Mucosa of descending colon (tissue), 3 donors: Measurements from ENCODE around the gene CRYM. TPM values are rescaled to one million over a fixed set of nuclear protein-coding genes. Genes with fewer than 3 reads are reported as not detected.
"Not testable (repeated sequence)": the region's sequence is repeated elsewhere in the genome, so short reads cannot be mapped to it uniquely, and the experiment has no call there.

Source experiments
- ATAC-seq: fragments of 200-7000 bp; cut with Tn5 transposase; one replicate; pipeline ENCODE4 v1.9.1; 2020; ENCODE audit warnings: mild to moderate bottlenecking, moderate library complexity
- DNase-seq, 3 donors: peaks; one replicate each; pipeline ENCODE4 v3.0.0-alpha.2; 2020
- H3K36me3 ChIP-seq: fragments of 200-600 bp; one replicate; pipeline ENCODE4 v1.8.0; 2021; ENCODE audit warnings: low read depth, mild to moderate bottlenecking
- H3K4me1 ChIP-seq: fragments of 200-600 bp; one replicate; pipeline ENCODE4 v1.8.0; 2021; ENCODE audit warnings: low read depth, mild to moderate bottlenecking
- H3K4me3 ChIP-seq: fragments of 200-600 bp; one replicate; pipeline ENCODE4 v1.8.0; 2021; ENCODE audit warnings: mild to moderate bottlenecking
- H3K9me3 ChIP-seq: fragments of 200-600 bp; one replicate; pipeline ENCODE4 v1.8.0; 2021; ENCODE audit warnings: mild to moderate bottlenecking
- intact Hi-C, 2 donors: fragments of 100-400 bp; cut with DNase I in 1 of 2; cut with micrococcal nuclease in 1 of 2; formaldehyde crosslinking; loops; one replicate each; pipeline versions ENCODE4 v1.11.0 to v1.11.1; 2022; cut with DNase I, micrococcal nuclease
- total RNA-seq, 3 donors: library from RNA; stranded (reverse); fragmentation: NEBNext Ultra II Directional in 2 of 3; extraction: Animal tissue kit (Norgen Biotek cat#: 25700) in 2 of 3; gene quantifications; one replicate each; pipeline versions ENCODE4 v1.2.1 to v1.2.4, GENCODE V29; 2021 to 2023
- TF ChIP-seq, protein P1 (sequence below): fragments of 200-600 bp; IDR thresholded peaks from one replicate; pipeline ENCODE4 v1.8.0; 2022; ENCODE audit warnings: antibody characterized with exemption, mild to moderate bottlenecking
- donor health status: DM: no; HTN: no; CAD: no; lungs with moderate emphysema.
- donor health status: DM: no; HTN: no; CAD: no.
- donor health status: DM: no; HTN: yes; CAD: no.

Gene CRYM
- total RNA-seq, 3 donors from 2014 or later = 5.6 to 14.1 (median 9.5) TPM

DNA sequence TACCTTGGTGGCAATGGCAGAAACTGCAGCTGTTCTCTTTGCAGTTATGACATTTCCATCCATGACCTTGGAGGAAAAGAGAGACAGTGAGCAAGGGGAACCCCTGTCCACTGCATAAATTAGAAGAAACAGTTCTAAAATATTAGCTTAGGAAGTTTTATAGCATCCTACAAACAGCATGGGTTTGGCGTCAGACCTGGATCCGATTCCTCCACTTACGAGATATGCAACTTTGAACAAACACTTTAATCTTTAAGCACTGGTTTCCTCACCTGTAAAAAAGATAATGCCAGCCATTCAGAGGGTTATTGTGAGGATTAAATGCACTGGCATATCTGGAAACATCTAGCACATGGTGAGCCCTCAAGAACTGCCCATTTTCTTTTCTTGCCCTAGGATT, 2.6 kb downstream of the CRYM start:
- H3K4me1 ChIP-seq = peaks cover 6% of the 10 kb centered on the region
- H3K9me3 ChIP-seq = no peaks in the 10 kb centered on the region
- TF ChIP-seq, protein P1, sequence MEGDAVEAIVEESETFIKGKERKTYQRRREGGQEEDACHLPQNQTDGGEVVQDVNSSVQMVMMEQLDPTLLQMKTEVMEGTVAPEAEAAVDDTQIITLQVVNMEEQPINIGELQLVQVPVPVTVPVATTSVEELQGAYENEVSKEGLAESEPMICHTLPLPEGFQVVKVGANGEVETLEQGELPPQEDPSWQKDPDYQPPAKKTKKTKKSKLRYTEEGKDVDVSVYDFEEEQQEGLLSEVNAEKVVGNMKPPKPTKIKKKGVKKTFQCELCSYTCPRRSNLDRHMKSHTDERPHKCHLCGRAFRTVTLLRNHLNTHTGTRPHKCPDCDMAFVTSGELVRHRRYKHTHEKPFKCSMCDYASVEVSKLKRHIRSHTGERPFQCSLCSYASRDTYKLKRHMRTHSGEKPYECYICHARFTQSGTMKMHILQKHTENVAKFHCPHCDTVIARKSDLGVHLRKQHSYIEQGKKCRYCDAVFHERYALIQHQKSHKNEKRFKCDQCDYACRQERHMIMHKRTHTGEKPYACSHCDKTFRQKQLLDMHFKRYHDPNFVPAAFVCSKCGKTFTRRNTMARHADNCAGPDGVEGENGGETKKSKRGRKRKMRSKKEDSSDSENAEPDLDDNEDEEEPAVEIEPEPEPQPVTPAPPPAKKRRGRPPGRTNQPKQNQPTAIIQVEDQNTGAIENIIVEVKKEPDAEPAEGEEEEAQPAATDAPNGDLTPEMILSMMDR = no peak
- no peak for ATAC-seq
- no peaks in the 10 kb centered on the region for H3K36me3 ChIP-seq
- H3K4me3 ChIP-seq = no peak overlapping the region
- intact Hi-C loops = no loop called here
- no peak for DNase-seq

DNA sequence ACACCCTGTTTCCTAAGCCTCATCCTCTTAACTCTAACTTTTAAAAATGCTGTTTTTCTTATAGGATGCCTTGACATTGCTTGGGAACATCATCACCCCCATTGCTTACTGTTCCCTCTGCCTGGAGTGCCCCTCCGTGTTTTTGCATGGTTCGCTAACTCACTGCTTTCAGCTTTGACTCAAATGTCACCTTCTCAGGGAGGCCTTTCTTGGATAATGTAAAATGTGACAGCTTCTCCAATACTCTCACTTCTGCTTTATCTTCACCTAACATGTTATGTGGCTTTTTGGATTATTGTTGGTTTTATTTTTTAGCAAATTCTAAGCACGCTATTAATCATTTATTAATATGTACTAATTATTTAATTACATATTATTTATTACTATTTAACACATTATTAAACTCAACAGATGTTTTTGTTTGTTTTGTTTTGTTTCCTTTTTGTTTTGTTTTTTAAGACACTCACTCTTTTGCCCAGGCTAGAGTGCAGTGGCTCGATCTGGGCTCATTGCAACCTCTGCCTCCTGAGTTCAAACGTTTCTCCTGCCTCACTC, 3.8 kb downstream of the CRYM start:
- intact Hi-C loops = no loop called here
- no peaks in the 10 kb centered on the region for H3K9me3 ChIP-seq

GRCh38 chr16:21272763-21273162, 5.3 kb downstream of the CRYM start:
- H3K4me1 ChIP-seq, H3K4me3 ChIP-seq, intact Hi-C loops, H3K36me3 ChIP-seq, ATAC-seq, DNase-seq, H3K9me3 ChIP-seq: not testable (repeated sequence)

More for the DNA sequence above, 3.8 kb downstream of the CRYM start:
- H3K4me3 ChIP-seq = no peak overlapping the region
- DNase-seq (no peak), ATAC-seq (no peak)
- H3K4me1 ChIP-seq = peaks cover 6% of the 10 kb centered on the region
- TF ChIP-seq, protein P1 = no peak
- no peaks in the 10 kb centered on the region for H3K36me3 ChIP-seq

DNA sequence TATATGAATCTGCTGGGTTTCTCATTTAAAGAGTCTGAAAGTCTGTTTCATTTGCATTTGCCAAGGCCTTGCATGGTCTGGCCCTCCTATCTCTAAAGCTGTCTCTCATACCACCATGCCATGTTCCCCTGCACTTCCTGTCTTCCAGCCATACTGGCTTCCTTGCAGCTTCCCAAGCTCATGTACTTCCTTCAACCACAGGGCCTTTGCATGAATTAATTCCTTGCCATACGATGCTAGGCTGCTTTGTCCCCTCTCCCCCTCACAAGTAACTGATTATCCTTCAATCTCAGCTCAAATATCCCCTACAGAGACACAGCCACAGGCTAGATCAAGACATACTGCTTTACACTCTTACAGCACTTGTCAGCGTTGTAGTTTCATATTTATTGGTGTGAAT, 5.8 kb downstream of the CRYM start:
- H3K4me1 ChIP-seq = no peaks in the 10 kb centered on the region
- TF ChIP-seq, protein P1 = no peak
- H3K9me3 ChIP-seq = no peaks in the 10 kb centered on the region
- ATAC-seq = no peak
- H3K4me3 ChIP-seq = no peak overlapping the region
- intact Hi-C loops = no loop called here
- no peaks in the 10 kb centered on the region for H3K36me3 ChIP-seq
- DNase-seq = no peak

DNA sequence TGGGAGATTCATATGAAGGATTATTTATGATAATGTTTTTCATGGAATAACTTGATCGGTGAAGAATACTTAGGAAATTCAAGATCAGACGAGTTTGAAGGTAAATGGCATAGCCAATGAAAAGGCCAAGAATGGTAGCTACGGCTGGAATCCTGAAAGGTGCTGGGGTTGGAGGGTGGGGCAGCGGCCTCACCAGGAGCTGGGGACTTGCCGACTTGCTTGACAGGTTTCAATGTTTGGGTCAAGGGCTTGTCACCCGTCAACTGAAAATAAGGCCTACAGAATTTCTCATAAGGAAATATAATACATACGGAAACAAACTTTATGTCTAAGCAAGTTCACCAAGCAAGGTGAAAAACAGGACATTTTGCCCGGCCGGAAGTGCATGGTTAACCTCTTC, 9.9 kb downstream of the CRYM start:
- ATAC-seq = no peak
- H3K36me3 ChIP-seq = no peaks in the 10 kb centered on the region
- H3K9me3 ChIP-seq = no peaks in the 10 kb centered on the region
- TF ChIP-seq, protein P1 = no peak
- intact Hi-C loops = no loop called here
- no peak overlapping the region for H3K4me3 ChIP-seq
- peaks cover 16% of the 10 kb centered on the region for H3K4me1 ChIP-seq
- DNase-seq = no peak

- DNase-seq (no peak), ATAC-seq (no peak)
- TF ChIP-seq, protein P1 = no peak
- Histone ChIP-seq H3K4me1 (peaks cover 17% of the 10 kb centered on the region), H3K36me3 (no peaks in the 10 kb centered on the region), H3K9me3 (no peaks in the 10 kb centered on the region), H3K4me3 (no peak overlapping the region)
- intact Hi-C loops = no loop called here
Observed at GRCh38 chr16:21267298-21267697, 10.8 kb downstream of the CRYM start.
